MCF 10A (cell line): Measurements from ENCODE around the gene SMAD6. TPM values are rescaled to one million over a fixed set of nuclear protein-coding genes. Genes with fewer than 3 reads are reported as not detected.

ENCODE experiments used
- BruUV-seq: library from RNA; stranded (reverse); fragments of 400-500 nt; replicated peaks from 2 replicates; lab custom pipeline; 2021; lab: Mats Ljungman, UMichigan
- CTCF ChIA-PET: fragments of 300-600 bp; sonication (Branson Sonifier 250); formaldehyde crosslinking; extraction: SDS; loops from one replicate; lab custom pipeline; 2021; ENCODE audit warnings: antibody characterized with exemption, inconsistent platforms; lab: Yijun Ruan, JAX
- POLR2A ChIA-PET: fragments of 300-600, 350-650 bp; sonication (Branson Sonifier 250); formaldehyde crosslinking; extraction: SDS; loops from one replicate; lab custom pipeline; 2020; ENCODE audit warnings: antibody characterized with exemption, inconsistent platforms; lab: Yijun Ruan, JAX
- DNase-seq: peaks from one replicate; pipeline ENCODE4 v3.0.0-alpha.2; 2018; ENCODE audit not compliant: unreplicated experiment
- H3K27ac Mint-ChIP-seq: one replicate; pipeline ENCODE4 v1.8.0; 2022; ENCODE audit warnings: mild to moderate bottlenecking, low read depth, mixed read lengths; ENCODE audit not compliant: unreplicated experiment
- H3K27me3 Mint-ChIP-seq: one replicate; pipeline ENCODE4 v1.8.0; 2022; ENCODE audit warnings: mixed read lengths; ENCODE audit not compliant: insufficient read depth, unreplicated experiment
- H3K36me3 Mint-ChIP-seq: one replicate; pipeline ENCODE4 v1.8.0; 2022; ENCODE audit warnings: mild to moderate bottlenecking, moderate library complexity, mixed read lengths; ENCODE audit not compliant: insufficient read depth, unreplicated experiment
- H3K4me1 Mint-ChIP-seq: one replicate; pipeline ENCODE4 v1.8.0; 2022; ENCODE audit warnings: mixed read lengths; ENCODE audit not compliant: insufficient read depth, unreplicated experiment
- H3K4me3 Mint-ChIP-seq: one replicate; pipeline ENCODE4 v1.8.0; 2022; ENCODE audit warnings: mild to moderate bottlenecking, moderate library complexity, mixed read lengths; ENCODE audit not compliant: unreplicated experiment
- H3K9me3 Mint-ChIP-seq: one replicate; pipeline ENCODE4 v1.8.0; 2022; ENCODE audit warnings: mixed read lengths; ENCODE audit not compliant: unreplicated experiment
- CTCF ChIP-seq: fragments of 200-600 bp; IDR thresholded peaks from one replicate; pipeline ENCODE4 v1.8.0; 2022; ENCODE audit warnings: antibody characterized with exemption, mild to moderate bottlenecking; ENCODE audit not compliant: unreplicated experiment
- intact Hi-C: fragments of 100-400 bp; cut with micrococcal nuclease; formaldehyde crosslinking; loops from 2 replicates; pipeline ENCODE4 v1.14.1; 2022
- total RNA-seq: library from RNA; stranded (reverse); gene quantifications from 2 replicates; pipeline ENCODE4 v1.2.3, GENCODE V29; 2022

The SMAD6 gene
- total RNA-seq, 1 experiment from 2014 or later: not detected

GRCh38 chr15:66654361-66654738 lies 47.7 kb upstream of the SMAD6 start:
- POLR2A ChIA-PET: no interaction called here
- CTCF ChIA-PET: interaction anchor here (0.7 kb wide), 1 partner anchor 41 kb away, joined by 3 read pairs; no protein-coding TSS in a partner anchor
- no peak for DNase-seq
- BruUV-seq: no TSS peak
- Mint-ChIP-seq H3K27ac (no peak overlapping the region), H3K4me3 (no peak overlapping the region), H3K27me3 (no peaks in the 10 kb centered on the region), H3K9me3 (no peaks in the 10 kb centered on the region), H3K36me3 (no peaks in the 10 kb centered on the region), H3K4me1 (no peaks in the 10 kb centered on the region)
- no peak for TF ChIP-seq CTCF
- intact Hi-C loops: no loop called here

GRCh38 chr15:66654739-66655375 lies 47.2 kb upstream of the SMAD6 start:
- Mint-ChIP-seq H3K4me1 (no peaks in the 10 kb centered on the region), H3K27ac (no peak overlapping the region), H3K9me3 (no peaks in the 10 kb centered on the region), H3K36me3 (no peaks in the 10 kb centered on the region), H3K27me3 (no peaks in the 10 kb centered on the region), H3K4me3 (no peak overlapping the region)
- no peak for TF ChIP-seq CTCF
- intact Hi-C loops: no loop called here
- CTCF ChIA-PET: interaction anchor here (0.6 kb wide), 2 partner anchors 118 to 864 kb away, joined by 4 read pairs; no protein-coding TSS in a partner anchor
- BruUV-seq: no TSS peak
- POLR2A ChIA-PET: no interaction called here
- DNase-seq: no peak

- Mint-ChIP-seq H3K36me3 (no peaks in the 10 kb centered on the region), H3K4me1 (no peaks in the 10 kb centered on the region), H3K27ac (no peak overlapping the region), H3K27me3 (no peaks in the 10 kb centered on the region), H3K4me3 (no peak overlapping the region), H3K9me3 (no peaks in the 10 kb centered on the region)
- CTCF ChIA-PET: interaction anchor here (0.6 kb wide), 2 partner anchors 118 to 865 kb away, joined by 4 read pairs; no protein-coding TSS in a partner anchor
- DNase-seq: no peak
- intact Hi-C loops: no loop called here
- BruUV-seq: no TSS peak
- TF ChIP-seq CTCF: no peak
- POLR2A ChIA-PET: no interaction called here
Measured at GRCh38 chr15:66655511-66655910, 46.5 kb upstream of the SMAD6 start.

GRCh38 chr15:66655997-66656396 lies 46.0 kb upstream of the SMAD6 start:
- no peaks in the 10 kb centered on the region for H3K36me3 Mint-ChIP-seq
- ChIA-PET CTCF (no interaction called here), POLR2A (no interaction called here)
- DNase-seq: peak; percentile 3
- intact Hi-C loops: no loop called here
- H3K4me1 Mint-ChIP-seq: no peaks in the 10 kb centered on the region
- no peak overlapping the region for H3K4me3 Mint-ChIP-seq
- no peaks in the 10 kb centered on the region for H3K27me3 Mint-ChIP-seq
- no peaks in the 10 kb centered on the region for H3K9me3 Mint-ChIP-seq
- BruUV-seq: no TSS peak
- TF ChIP-seq CTCF: no peak
- H3K27ac Mint-ChIP-seq: no peak overlapping the region
